ENCODE measurements around the gene ITPR2. TPM values are rescaled to one million over a fixed set of nuclear protein-coding genes. Genes with fewer than 3 reads are reported as not detected.

The ITPR2 gene
- polyA plus RNA-seq, 2 of the 4 experiments (the other 2 are of a cell fraction) = 3.1 to 8.1 TPM

GRCh38 chr12:26557326-26557725 is 275.7 kb downstream of the ITPR2 start:
- Histone ChIP-seq H3K4me2 (no peak overlapping the region), H3K9me3 (no peaks in the 10 kb centered on the region), H3K4me1 (no peaks in the 10 kb centered on the region), H3K27ac (no peak overlapping the region), H3K4me3 (no peak overlapping the region)
- POLR2A ChIA-PET = no interaction called here
- no peak for DNase-seq (ENCODE audit: low read depth in 1 of 2, low spot score in 1 of 2)
- TF ChIP-seq FOSB (CRISPR knock-in tag; IDR thresholded peaks at IDR 0.05) (no peak), ELK1 (IDR thresholded peaks at IDR 0.05; ENCODE audit: low read depth, low read length) (no peak), RARB (CRISPR knock-in tag; IDR thresholded peaks at IDR 0.05) (no peak), RFX5 (IDR thresholded peaks at IDR 0.05) (no peak), MAZ (IDR thresholded peaks at IDR 0.05; ENCODE audit: borderline replicate concordance, low read depth, low read length) (no peak)
- no peak for FAIRE-seq
- CTCF ChIA-PET = interaction anchor here (0.7 kb wide), 1 partner anchor 17 kb away, joined by 3 read pairs; no protein-coding TSS in a partner anchor
- ATAC-seq = no peak
- WGBS (ENCODE audit: missing lambda C conversion rate) = 89% methylated on average over 4 of the region's 4 CpGs

GRCh38 chr12:26556916-26557315 is 276.1 kb downstream of the ITPR2 start:
- DNase-seq (ENCODE audit: low read depth in 1 of 2, low spot score in 1 of 2) (no peak), ATAC-seq (no peak), FAIRE-seq (no peak)
- ChIA-PET CTCF (interaction anchor here (0.7 kb wide), 1 partner anchor 17 kb away, joined by 3 read pairs; no protein-coding TSS in a partner anchor), POLR2A (no interaction called here)
- Histone ChIP-seq H3K4me1 (no peaks in the 10 kb centered on the region), H3K4me2 (no peak overlapping the region), H3K9me3 (no peaks in the 10 kb centered on the region), H3K27ac (no peak overlapping the region), H3K4me3 (no peak overlapping the region)
- 95% methylated on average over 4 of the region's 4 CpGs for WGBS (ENCODE audit: missing lambda C conversion rate)
- TF ChIP-seq HES2 (IDR thresholded peaks at IDR 0.05) (no peak), REST (IDR thresholded peaks at IDR 0.05) (no peak), RARB (CRISPR knock-in tag; IDR thresholded peaks at IDR 0.05) (no peak), BCL3 (IDR thresholded peaks at IDR 0.05) (no peak)

GRCh38 chr12:26555139-26555538 is 277.9 kb downstream of the ITPR2 start:
- CTCF ChIA-PET = no interaction called here
- no peaks in the 10 kb centered on the region for H3K9me3 ChIP-seq
- ATAC-seq (no peak), FAIRE-seq (no peak), DNase-seq (ENCODE audit: low read depth in 1 of 2, low spot score in 1 of 2) (no peak)
- no peaks in the 10 kb centered on the region for H3K4me1 ChIP-seq
- TF ChIP-seq RFX5 (IDR thresholded peaks at IDR 0.05) (no peak), TFCP2L1 (CRISPR knock-in tag; IDR thresholded peaks at IDR 0.05) (no peak), E2F6 (IDR thresholded peaks at IDR 0.05; ENCODE audit: borderline replicate concordance, low read depth) (no peak), MAZ (IDR thresholded peaks at IDR 0.05; ENCODE audit: borderline replicate concordance, low read depth, low read length) (no peak), NPAS2 (CRISPR knock-in tag; IDR thresholded peaks at IDR 0.05; ENCODE audit: borderline replicate concordance) (no peak), SREBF2 (IDR thresholded peaks at IDR 0.05) (no peak), HDAC2 (IDR thresholded peaks at IDR 0.05) (no peak), ZSCAN20 (CRISPR knock-in tag; IDR thresholded peaks at IDR 0.05) (no peak), ELK1 (IDR thresholded peaks at IDR 0.05; ENCODE audit: low read depth, low read length) (no peak), USF2 (IDR thresholded peaks at IDR 0.05) (no peak), PHF8 (IDR thresholded peaks at IDR 0.05; ENCODE audit: borderline replicate concordance, low read depth) (no peak), ATOH8 (CRISPR knock-in tag; IDR thresholded peaks at IDR 0.05; ENCODE audit: low read depth) (no peak), RNF2 (IDR thresholded peaks at IDR 0.05; ENCODE audit: borderline replicate concordance, low read depth) (no peak)
- WGBS (ENCODE audit: missing lambda C conversion rate) = 75% methylated on average over 4 of the region's 4 CpGs
- H3K4me2 ChIP-seq = no peak overlapping the region
- H3K27ac ChIP-seq = no peak overlapping the region
- POLR2A ChIA-PET = no interaction called here
- no peak overlapping the region for H3K4me3 ChIP-seq

All from A549 (cell line).